Endothelial cell of umbilical vein (primary cell): ENCODE measurements around the gene PLXDC2.

Source experiments
- EZH2 ChIP-seq: IDR thresholded peaks from 2 replicates; pipeline ENCODE4 v1.6.1; 2012; ENCODE audit warnings: borderline replicate concordance, low read depth, mild to moderate bottlenecking, moderate library complexity, low read length, inconsistent platforms; ENCODE audit not compliant: severe bottlenecking
- POLR2AphosphoS5 ChIP-seq: IDR thresholded peaks from 2 replicates; pipeline ENCODE4 v1.6.1; 2012; ENCODE audit warnings: low read depth, mild to moderate bottlenecking, control low read depth, low read length, moderate library complexity; ENCODE audit not compliant: insufficient read depth
- TF ChIP-seq, protein P1 (sequence below), 2 donors: IDR thresholded peaks; 1 replicate in 1 of 2; 2 replicates in 1 of 2; pipeline ENCODE4 v1.5.1; 2011; ENCODE audit warnings: low read length in 2 of 2, mild to moderate bottlenecking in 2 of 2, moderate library complexity in 2 of 2, control low read depth in 1 of 2, inconsistent platforms in 1 of 2, low read depth in 1 of 2; ENCODE audit not compliant: insufficient read depth in 1 of 2; ENCODE audit errors: extremely low read depth in 1 of 2
- TF ChIP-seq, protein P2 (sequence below): IDR thresholded peaks from 2 replicates; pipeline ENCODE4 v1.6.1; 2011; ENCODE audit not compliant: insufficient read depth, insufficient read length

DNA sequence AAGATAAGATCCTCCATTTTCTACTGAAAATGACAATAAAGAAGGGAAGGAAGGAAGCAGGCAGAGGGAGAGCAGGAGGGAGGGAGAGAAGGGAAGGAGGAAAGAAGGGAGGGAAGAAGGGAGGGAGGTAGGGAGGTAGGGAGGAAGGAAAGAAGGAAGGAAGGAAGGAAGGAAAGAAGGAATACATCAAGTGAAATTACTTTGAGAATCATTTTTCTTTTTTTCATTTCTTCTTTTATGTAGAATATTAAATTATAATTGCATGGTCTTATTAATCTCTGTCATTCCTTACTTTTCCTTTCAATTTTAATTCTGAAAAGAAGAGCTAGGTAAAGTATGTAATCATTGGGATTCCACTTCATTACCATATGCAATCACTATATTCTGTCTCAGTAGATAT lies 97.8 kb downstream of the PLXDC2 start:
- TF ChIP-seq, protein P1, sequence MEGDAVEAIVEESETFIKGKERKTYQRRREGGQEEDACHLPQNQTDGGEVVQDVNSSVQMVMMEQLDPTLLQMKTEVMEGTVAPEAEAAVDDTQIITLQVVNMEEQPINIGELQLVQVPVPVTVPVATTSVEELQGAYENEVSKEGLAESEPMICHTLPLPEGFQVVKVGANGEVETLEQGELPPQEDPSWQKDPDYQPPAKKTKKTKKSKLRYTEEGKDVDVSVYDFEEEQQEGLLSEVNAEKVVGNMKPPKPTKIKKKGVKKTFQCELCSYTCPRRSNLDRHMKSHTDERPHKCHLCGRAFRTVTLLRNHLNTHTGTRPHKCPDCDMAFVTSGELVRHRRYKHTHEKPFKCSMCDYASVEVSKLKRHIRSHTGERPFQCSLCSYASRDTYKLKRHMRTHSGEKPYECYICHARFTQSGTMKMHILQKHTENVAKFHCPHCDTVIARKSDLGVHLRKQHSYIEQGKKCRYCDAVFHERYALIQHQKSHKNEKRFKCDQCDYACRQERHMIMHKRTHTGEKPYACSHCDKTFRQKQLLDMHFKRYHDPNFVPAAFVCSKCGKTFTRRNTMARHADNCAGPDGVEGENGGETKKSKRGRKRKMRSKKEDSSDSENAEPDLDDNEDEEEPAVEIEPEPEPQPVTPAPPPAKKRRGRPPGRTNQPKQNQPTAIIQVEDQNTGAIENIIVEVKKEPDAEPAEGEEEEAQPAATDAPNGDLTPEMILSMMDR (IDR thresholded peaks at IDR 0.05; ENCODE audit: extremely low read depth in 1 of 2, insufficient read depth in 1 of 2, low read depth in 1 of 2, low read length in 2 of 2) = no peak
- TF ChIP-seq EZH2 (no peak), POLR2AphosphoS5 (no peak)
- TF ChIP-seq, protein P2, sequence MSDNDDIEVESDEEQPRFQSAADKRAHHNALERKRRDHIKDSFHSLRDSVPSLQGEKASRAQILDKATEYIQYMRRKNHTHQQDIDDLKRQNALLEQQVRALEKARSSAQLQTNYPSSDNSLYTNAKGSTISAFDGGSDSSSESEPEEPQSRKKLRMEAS = no peak
